Trophoblast cell (in vitro differentiated cells and primary cell): ENCODE measurements around the gene BOC.

Experiments used
- DNase-seq, 2 donors: peaks; one replicate each; pipeline ENCODE4 v3.0.0-alpha.2; 2016
- H2AFZ ChIP-seq: 2 replicates; pipeline ENCODE4 v1.6.1; 2013; ENCODE audit warnings: low read length, moderate library complexity, mild to moderate bottlenecking; ENCODE audit not compliant: insufficient read depth, poor library complexity
- H2AK5ac ChIP-seq: 2 replicates; pipeline ENCODE4 v1.6.1; 2013; ENCODE audit warnings: mild to moderate bottlenecking, low read length
- H2BK120ac ChIP-seq: 2 replicates; pipeline ENCODE4 v1.6.1; 2013; ENCODE audit warnings: low read length, mild to moderate bottlenecking, moderate library complexity; ENCODE audit not compliant: insufficient read depth, poor library complexity
- H2BK12ac ChIP-seq: 2 replicates; pipeline ENCODE4 v1.6.1; 2013; ENCODE audit warnings: mild to moderate bottlenecking, low read length, moderate library complexity
- H2BK5ac ChIP-seq: 2 replicates; pipeline ENCODE4 v1.6.1; 2013; ENCODE audit warnings: low read length, low read depth, moderate library complexity, mild to moderate bottlenecking; ENCODE audit not compliant: poor library complexity
- H3K14ac ChIP-seq: 2 replicates; pipeline ENCODE4 v1.6.1; 2013; ENCODE audit warnings: mild to moderate bottlenecking, low read length
- H3K18ac ChIP-seq: 2 replicates; pipeline ENCODE4 v1.6.1; 2013; ENCODE audit warnings: mild to moderate bottlenecking, low read length
- H3K23ac ChIP-seq: 2 replicates; pipeline ENCODE4 v1.6.1; 2013; ENCODE audit warnings: low read length
- H3K27ac ChIP-seq: 2 replicates; pipeline ENCODE4 v1.5.1; 2013; ENCODE audit warnings: low read depth, mild to moderate bottlenecking, inconsistent platforms, low read length, moderate library complexity
- H3K27me3 ChIP-seq: 2 replicates; pipeline ENCODE4 v1.6.1; 2013; ENCODE audit warnings: inconsistent platforms, mild to moderate bottlenecking, low read length, moderate library complexity; ENCODE audit not compliant: insufficient read depth
- H3K36me3 ChIP-seq, 2 experiments: 1 replicate in 1 of 2; 2 replicates in 1 of 2; pipeline ENCODE4 v1.6.1; 2013; ENCODE audit warnings: low read length in 2 of 2, mild to moderate bottlenecking in 2 of 2, moderate library complexity in 1 of 2; ENCODE audit not compliant: insufficient read depth in 2 of 2, control insufficient read depth in 1 of 2
- H3K4ac ChIP-seq: 2 replicates; pipeline ENCODE4 v1.6.1; 2013; ENCODE audit warnings: low read depth, mild to moderate bottlenecking, low read length, moderate library complexity
- H3K4me1 ChIP-seq, 2 experiments: 1 replicate in 1 of 2; 2 replicates in 1 of 2; pipeline ENCODE4 v1.6.1; 2013; ENCODE audit warnings: low read length in 2 of 2, mild to moderate bottlenecking in 2 of 2, moderate library complexity in 1 of 2; ENCODE audit not compliant: insufficient read depth in 2 of 2, control insufficient read depth in 1 of 2
- H3K4me2 ChIP-seq: 2 replicates; pipeline ENCODE4 v1.6.1; 2013; ENCODE audit warnings: inconsistent platforms, mild to moderate bottlenecking, low read length, moderate library complexity
- H3K4me3 ChIP-seq: 2 replicates; pipeline ENCODE4 v1.5.1; 2013; ENCODE audit warnings: mild to moderate bottlenecking, low read depth, low read length, inconsistent platforms
- H3K79me1 ChIP-seq: one replicate; pipeline ENCODE4 v1.6.1; 2013; ENCODE audit warnings: low read length
- H3K79me2 ChIP-seq: 2 replicates; pipeline ENCODE4 v1.6.1; 2013; ENCODE audit warnings: low read length, mild to moderate bottlenecking; ENCODE audit not compliant: control insufficient read depth, insufficient read depth, poor library complexity
- H3K9ac ChIP-seq: 2 replicates; pipeline ENCODE4 v1.6.1; 2013; ENCODE audit warnings: mild to moderate bottlenecking, low read length
- H3K9me3 ChIP-seq: 2 replicates; pipeline ENCODE4 v1.6.1; 2013; ENCODE audit warnings: low read depth, mild to moderate bottlenecking, control low read depth, inconsistent platforms, low read length; ENCODE audit not compliant: insufficient read depth
- H4K12ac ChIP-seq: 2 replicates; pipeline ENCODE4 v1.6.1; 2013; ENCODE audit warnings: low read depth, mild to moderate bottlenecking, low read length, moderate library complexity
- H4K8ac ChIP-seq: 2 replicates; pipeline ENCODE4 v1.6.1; 2013; ENCODE audit warnings: low read depth, mild to moderate bottlenecking, low read length, moderate library complexity
- H4K91ac ChIP-seq: one replicate; pipeline ENCODE4 v1.6.1; 2013; ENCODE audit warnings: low read depth, mild to moderate bottlenecking, low read length, moderate library complexity
- WGBS: extraction: QIAGEN DNeasy Blood & Tissue Kit; methylation state at CpG from one replicate; pipeline ENCODE4 v1.1.7; 2013; ENCODE audit warnings: missing lambda C conversion rate; ENCODE audit not compliant: insufficient read length, insufficient coverage; ENCODE audit errors: extremely low coverage; 5-methylcytosine and 5-hydroxymethylcytosine counted together

Gene BOC

DNA sequence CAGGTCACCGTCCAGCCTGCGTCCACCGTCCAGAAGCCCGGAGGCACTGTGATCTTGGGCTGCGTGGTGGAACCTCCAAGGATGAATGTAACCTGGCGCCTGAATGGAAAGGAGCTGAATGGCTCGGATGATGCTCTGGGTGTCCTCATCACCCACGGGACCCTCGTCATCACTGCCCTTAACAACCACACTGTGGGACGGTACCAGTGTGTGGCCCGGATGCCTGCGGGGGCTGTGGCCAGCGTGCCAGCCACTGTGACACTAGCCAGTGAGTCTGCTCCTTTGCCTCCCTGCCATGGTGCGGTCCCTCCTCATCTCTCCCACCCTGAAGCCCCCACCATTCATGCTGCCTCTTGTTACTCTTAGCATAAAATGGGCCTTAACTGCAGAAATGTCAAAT lies 39.2 kb downstream of the BOC start:
- no peak overlapping the region for H3K9ac ChIP-seq
- H3K79me1 ChIP-seq: no peaks in the 10 kb centered on the region
- no peak overlapping the region for H3K4me2 ChIP-seq
- H2BK12ac ChIP-seq: no peak overlapping the region
- no peak overlapping the region for H2AFZ ChIP-seq
- peaks cover 36 to 45% of the 10 kb centered on the region in 2 experiments for H3K36me3 ChIP-seq
- no peaks in the 10 kb centered on the region for H3K79me2 ChIP-seq
- no peaks in the 10 kb centered on the region for H3K27me3 ChIP-seq
- no peak overlapping the region for H2AK5ac ChIP-seq
- no peak overlapping the region for H2BK120ac ChIP-seq
- H3K23ac ChIP-seq: no peak overlapping the region
- no peak overlapping the region for H4K12ac ChIP-seq
- H3K18ac ChIP-seq: peak overlapping the region; percentile 11
- H3K4ac ChIP-seq: no peak overlapping the region
- H2BK5ac ChIP-seq: no peak overlapping the region
- H3K4me3 ChIP-seq: no peak overlapping the region
- H4K91ac ChIP-seq: no peak overlapping the region
- H3K9me3 ChIP-seq: no peaks in the 10 kb centered on the region
- no peak overlapping the region for H3K27ac ChIP-seq
- no CpG with 5 or more reads among the region's 14 CpGs for WGBS
- DNase-seq: no peak
- H4K8ac ChIP-seq: no peak overlapping the region
- H3K4me1 ChIP-seq: peaks cover 0 to 2% of the 10 kb centered on the region in 2 experiments
- H3K14ac ChIP-seq: no peak overlapping the region

DNA sequence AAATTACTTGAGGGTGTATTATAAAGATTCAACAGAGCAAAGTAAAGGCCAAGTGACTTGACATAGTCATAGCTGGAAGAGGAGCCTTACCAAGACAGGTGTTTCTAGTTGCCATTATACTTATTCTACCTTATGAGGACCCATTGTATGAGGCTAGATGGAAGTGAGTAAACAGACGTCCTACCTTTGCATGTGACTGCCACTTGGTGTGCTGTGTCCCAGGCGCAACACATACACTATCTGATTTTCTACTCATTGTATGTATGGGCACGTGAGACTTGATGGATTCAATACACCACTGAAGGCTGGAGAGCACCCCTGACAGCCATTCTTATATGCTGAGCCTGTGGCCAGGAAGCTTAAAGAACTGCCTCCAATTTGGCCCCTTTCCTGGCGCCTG lies 40.5 kb downstream of the BOC start:
- WGBS: no CpG with 5 or more reads among the region's 4 CpGs
- H3K23ac ChIP-seq: no peak overlapping the region
- no peak overlapping the region for H3K9ac ChIP-seq
- H2BK120ac ChIP-seq: no peak overlapping the region
- no peak overlapping the region for H4K12ac ChIP-seq
- no peaks in the 10 kb centered on the region for H3K79me2 ChIP-seq
- no peaks in the 10 kb centered on the region for H3K27me3 ChIP-seq
- H4K8ac ChIP-seq: no peak overlapping the region
- no peak overlapping the region for H2BK5ac ChIP-seq
- no peaks in the 10 kb centered on the region for H3K79me1 ChIP-seq
- no peak overlapping the region for H2AK5ac ChIP-seq
- no peak overlapping the region for H3K4me2 ChIP-seq
- H3K36me3 ChIP-seq: peaks cover 36 to 49% of the 10 kb centered on the region in 2 experiments
- no peak overlapping the region for H3K4ac ChIP-seq
- H3K4me1 ChIP-seq: peaks cover 0 to 2% of the 10 kb centered on the region in 2 experiments
- H2BK12ac ChIP-seq: no peak overlapping the region
- no peak overlapping the region for H3K4me3 ChIP-seq
- DNase-seq: no peak
- no peaks in the 10 kb centered on the region for H3K9me3 ChIP-seq
- no peak overlapping the region for H3K18ac ChIP-seq
- no peak overlapping the region for H3K14ac ChIP-seq
- no peak overlapping the region for H2AFZ ChIP-seq
- H3K27ac ChIP-seq: no peak overlapping the region
- no peak overlapping the region for H4K91ac ChIP-seq

DNA sequence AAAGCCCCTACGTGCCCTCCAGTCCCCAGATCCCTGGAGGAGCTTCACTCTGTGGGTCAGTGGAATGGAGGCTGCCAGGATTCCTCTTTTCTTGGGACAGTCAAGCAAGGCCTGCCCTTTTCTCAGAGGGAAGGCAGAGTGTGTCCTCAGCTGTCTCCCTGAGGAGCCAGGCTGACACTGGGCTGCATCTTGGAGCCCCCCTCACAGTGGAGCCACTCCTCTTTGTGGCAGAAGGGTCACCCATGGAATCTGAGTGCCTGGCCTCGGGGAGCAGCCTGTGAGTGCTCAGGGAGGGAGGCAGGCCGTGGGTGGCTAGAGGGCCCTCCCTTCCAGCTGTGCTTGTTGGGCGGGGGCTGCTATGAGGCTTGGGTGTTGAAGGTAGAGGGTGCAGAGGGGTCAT lies 41.2 kb downstream of the BOC start:
- Histone ChIP-seq H4K8ac (no peak overlapping the region), H3K14ac (no peak overlapping the region), H3K9me3 (no peaks in the 10 kb centered on the region), H2BK5ac (no peak overlapping the region), H2AFZ (no peak overlapping the region), H4K12ac (no peak overlapping the region), H3K36me3 (peaks cover 38 to 53% of the 10 kb centered on the region in 2 experiments), H3K23ac (no peak overlapping the region), H2BK12ac (no peak overlapping the region), H3K18ac (no peak overlapping the region), H3K27me3 (no peaks in the 10 kb centered on the region), H3K4me3 (no peak overlapping the region), H3K9ac (no peak overlapping the region), H3K4me1 (peaks cover 0 to 2% of the 10 kb centered on the region in 2 experiments), H3K79me1 (no peaks in the 10 kb centered on the region), H3K4ac (no peak overlapping the region), H2AK5ac (no peak overlapping the region), H3K79me2 (no peaks in the 10 kb centered on the region), H4K91ac (no peak overlapping the region), H2BK120ac (no peak overlapping the region), H3K27ac (no peak overlapping the region), H3K4me2 (no peak overlapping the region)
- WGBS: no CpG with 5 or more reads among the region's 4 CpGs
- DNase-seq: no peak

DNA sequence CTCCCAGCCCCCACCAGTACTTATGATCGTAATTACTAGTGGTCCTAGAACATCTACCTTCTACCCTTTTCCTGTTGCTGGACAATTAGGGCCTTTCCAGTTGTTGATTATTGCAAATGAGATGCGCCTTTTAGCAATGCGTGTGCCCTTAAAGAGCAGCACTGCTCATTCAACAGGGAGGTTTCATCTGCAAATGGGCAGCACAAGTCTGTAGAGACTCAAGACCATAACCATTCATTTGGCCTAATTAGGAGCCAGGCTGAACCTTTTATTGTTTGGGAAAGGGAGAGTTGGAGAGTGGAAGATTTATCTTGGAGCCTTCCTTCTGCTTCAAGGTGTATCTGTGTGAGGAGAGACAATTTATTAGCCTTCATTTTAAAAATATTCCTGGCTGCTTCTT lies 42.3 kb downstream of the BOC start:
- Histone ChIP-seq H3K4me1 (peaks cover 0 to 2% of the 10 kb centered on the region in 2 experiments), H3K27me3 (no peaks in the 10 kb centered on the region), H3K23ac (no peak overlapping the region), H3K36me3 (peaks cover 38 to 59% of the 10 kb centered on the region in 2 experiments), H3K4me3 (no peak overlapping the region), H2BK120ac (no peak overlapping the region), H3K9ac (no peak overlapping the region), H3K18ac (no peak overlapping the region), H2BK12ac (no peak overlapping the region), H4K12ac (no peak overlapping the region), H3K27ac (no peak overlapping the region), H3K79me2 (no peaks in the 10 kb centered on the region), H3K4me2 (no peak overlapping the region), H2BK5ac (no peak overlapping the region), H3K9me3 (no peaks in the 10 kb centered on the region), H3K14ac (no peak overlapping the region), H3K79me1 (no peaks in the 10 kb centered on the region), H4K91ac (no peak overlapping the region), H2AK5ac (no peak overlapping the region), H4K8ac (no peak overlapping the region), H2AFZ (no peak overlapping the region), H3K4ac (no peak overlapping the region)
- no peak for DNase-seq
- no CpG with 5 or more reads among the region's 3 CpGs for WGBS
